ENCODE results near the gene ACADS.

ACADS gene

GRCh38 chr12:120725659-120726509 is at the start of gene ACADS:
Gene ACADS (plus strand): TSS chr12:120725826. CDS start chr12:120725886, 60 bp downstream.
- no peaks in the 10 kb centered on the region for H3K27me3 Mint-ChIP-seq
- H3K4me3 Mint-ChIP-seq: peak within 1 kb of the TSS; percentile 95
- H3K9me3 Mint-ChIP-seq: no peaks in the 10 kb centered on the region
- peaks cover 5% of the 10 kb centered on the region for H3K36me3 Mint-ChIP-seq
- H3K27ac Mint-ChIP-seq: peak within 1 kb of the TSS; percentile 61
- H3K4me1 Mint-ChIP-seq: peaks cover 19% of the 10 kb centered on the region

GRCh38 chr12:120677765-120678473 is 47.7 kb upstream of the ACADS start:
- no peaks in the 10 kb centered on the region for H3K27me3 Mint-ChIP-seq
- no peaks in the 10 kb centered on the region for H3K4me1 Mint-ChIP-seq
- no peaks in the 10 kb centered on the region for H3K36me3 Mint-ChIP-seq
- no peak overlapping the region for H3K27ac Mint-ChIP-seq
- H3K4me3 Mint-ChIP-seq: no peak overlapping the region
- no peaks in the 10 kb centered on the region for H3K9me3 Mint-ChIP-seq

GRCh38 chr12:120678572-120678971 is 47.1 kb upstream of the ACADS start:
- no peak overlapping the region for H3K27ac Mint-ChIP-seq
- no peaks in the 10 kb centered on the region for H3K27me3 Mint-ChIP-seq
- no peaks in the 10 kb centered on the region for H3K9me3 Mint-ChIP-seq
- H3K4me1 Mint-ChIP-seq: no peaks in the 10 kb centered on the region
- H3K4me3 Mint-ChIP-seq: no peak overlapping the region
- no peaks in the 10 kb centered on the region for H3K36me3 Mint-ChIP-seq

- Mint-ChIP-seq H3K27ac (no peak overlapping the region), H3K4me3 (no peak overlapping the region), H3K9me3 (no peaks in the 10 kb centered on the region)
Measured at GRCh38 chr12:120680165-120680738, 45.4 kb upstream of the ACADS start.

GRCh38 chr12:120684523-120684932 is 41.1 kb upstream of the ACADS start:
- H3K27me3 Mint-ChIP-seq: no peaks in the 10 kb centered on the region
- no peaks in the 10 kb centered on the region for H3K9me3 Mint-ChIP-seq
- no peaks in the 10 kb centered on the region for H3K36me3 Mint-ChIP-seq
- H3K27ac Mint-ChIP-seq: no peak overlapping the region
- peaks cover 17% of the 10 kb centered on the region for H3K4me1 Mint-ChIP-seq
- H3K4me3 Mint-ChIP-seq: no peak overlapping the region

More at GRCh38 chr12:120680165-120680738, 45.4 kb upstream of the ACADS start:
- H3K4me1 Mint-ChIP-seq: no peaks in the 10 kb centered on the region
- no peaks in the 10 kb centered on the region for H3K36me3 Mint-ChIP-seq
- H3K27me3 Mint-ChIP-seq: no peaks in the 10 kb centered on the region

- Mint-ChIP-seq H3K4me3 (peak overlapping the region; percentile 88), H3K27ac (peak overlapping the region; percentile 30)
Measured at GRCh38 chr12:120685522-120685921, 40.1 kb upstream of the ACADS start.

GRCh38 chr12:120686151-120686689 is 39.4 kb upstream of the ACADS start:
- H3K4me3 Mint-ChIP-seq: peak overlapping the region; percentile 88
- H3K4me1 Mint-ChIP-seq: peaks cover 33% of the 10 kb centered on the region
- no peaks in the 10 kb centered on the region for H3K9me3 Mint-ChIP-seq
- H3K27ac Mint-ChIP-seq: peak overlapping the region; percentile 95
- H3K36me3 Mint-ChIP-seq: no peaks in the 10 kb centered on the region
- H3K27me3 Mint-ChIP-seq: no peaks in the 10 kb centered on the region

More at GRCh38 chr12:120685522-120685921, 40.1 kb upstream of the ACADS start:
- no peaks in the 10 kb centered on the region for H3K27me3 Mint-ChIP-seq
- H3K9me3 Mint-ChIP-seq: no peaks in the 10 kb centered on the region
- peaks cover 27% of the 10 kb centered on the region for H3K4me1 Mint-ChIP-seq
- H3K36me3 Mint-ChIP-seq: no peaks in the 10 kb centered on the region

- no peaks in the 10 kb centered on the region for H3K36me3 Mint-ChIP-seq
- H3K4me1 Mint-ChIP-seq: peaks cover 40% of the 10 kb centered on the region
- no peaks in the 10 kb centered on the region for H3K27me3 Mint-ChIP-seq
- no peaks in the 10 kb centered on the region for H3K9me3 Mint-ChIP-seq
- H3K27ac Mint-ChIP-seq: peak within 1 kb of the TSS; percentile 95
- peak within 1 kb of the TSS; percentile 92 for H3K4me3 Mint-ChIP-seq
Measured at GRCh38 chr12:120686690-120687577, 38.7 kb upstream of the ACADS start, which contains the start of gene MLEC. Gene MLEC (plus strand): TSS chr12:120687149. CDS start chr12:120687297, 148 bp downstream.

- Mint-ChIP-seq H3K27me3 (no peaks in the 10 kb centered on the region), H3K27ac (peak overlapping the region; percentile 68), H3K36me3 (peaks cover 2% of the 10 kb centered on the region), H3K9me3 (no peaks in the 10 kb centered on the region), H3K4me1 (peaks cover 48% of the 10 kb centered on the region), H3K4me3 (peak overlapping the region; percentile 92)
Measured at GRCh38 chr12:120687578-120688289, 37.9 kb upstream of the ACADS start.

- H3K4me3 Mint-ChIP-seq: peak overlapping the region; percentile 92
- H3K4me1 Mint-ChIP-seq: peaks cover 57% of the 10 kb centered on the region
- no peaks in the 10 kb centered on the region for H3K9me3 Mint-ChIP-seq
- H3K36me3 Mint-ChIP-seq: peaks cover 3% of the 10 kb centered on the region
- no peaks in the 10 kb centered on the region for H3K27me3 Mint-ChIP-seq
- H3K27ac Mint-ChIP-seq: no peak overlapping the region
Measured at GRCh38 chr12:120688527-120689071, 37.0 kb upstream of the ACADS start.

GRCh38 chr12:120689397-120690082 is 36.1 kb upstream of the ACADS start:
- Mint-ChIP-seq H3K27me3 (no peaks in the 10 kb centered on the region), H3K4me1 (peaks cover 64% of the 10 kb centered on the region)

GRCh38 chr12:120690083-120690450 is 35.6 kb upstream of the ACADS start:
- H3K9me3 Mint-ChIP-seq: no peaks in the 10 kb centered on the region
- H3K4me1 Mint-ChIP-seq: peaks cover 64% of the 10 kb centered on the region
- H3K36me3 Mint-ChIP-seq: peaks cover 9% of the 10 kb centered on the region
- H3K4me3 Mint-ChIP-seq: no peak overlapping the region
- no peaks in the 10 kb centered on the region for H3K27me3 Mint-ChIP-seq
- H3K27ac Mint-ChIP-seq: no peak overlapping the region

More at GRCh38 chr12:120689397-120690082, 36.1 kb upstream of the ACADS start:
- Mint-ChIP-seq H3K36me3 (peaks cover 7% of the 10 kb centered on the region), H3K27ac (no peak overlapping the region), H3K9me3 (no peaks in the 10 kb centered on the region), H3K4me3 (peak overlapping the region; percentile 92)

- Mint-ChIP-seq H3K4me3 (no peak overlapping the region), H3K36me3 (peaks cover 10% of the 10 kb centered on the region), H3K27ac (no peak overlapping the region), H3K9me3 (no peaks in the 10 kb centered on the region), H3K27me3 (no peaks in the 10 kb centered on the region), H3K4me1 (peaks cover 64% of the 10 kb centered on the region)
Measured at GRCh38 chr12:120690978-120691377, 34.6 kb upstream of the ACADS start.
